Stimulated activated CD8-positive, alpha-beta memory T cell treated with anti-CD3 and anti-CD28 coated beads, Interleukin-7, amount 100 ng/mL, for 48 hours (primary cell): Measurements from ENCODE around the gene BROX.
"Not testable (repeated sequence)": the region's sequence is repeated elsewhere in the genome, so short reads cannot be mapped to it uniquely, and the experiment has no call there.

Source experiments
- DNase-seq, 2 donors: peaks; one replicate each; pipeline ENCODE4 v3.0.0-alpha.2; 2020; ENCODE audit warnings: low read depth in 1 of 2; ENCODE audit errors: extremely low read depth in 1 of 2

Gene BROX

DNA sequence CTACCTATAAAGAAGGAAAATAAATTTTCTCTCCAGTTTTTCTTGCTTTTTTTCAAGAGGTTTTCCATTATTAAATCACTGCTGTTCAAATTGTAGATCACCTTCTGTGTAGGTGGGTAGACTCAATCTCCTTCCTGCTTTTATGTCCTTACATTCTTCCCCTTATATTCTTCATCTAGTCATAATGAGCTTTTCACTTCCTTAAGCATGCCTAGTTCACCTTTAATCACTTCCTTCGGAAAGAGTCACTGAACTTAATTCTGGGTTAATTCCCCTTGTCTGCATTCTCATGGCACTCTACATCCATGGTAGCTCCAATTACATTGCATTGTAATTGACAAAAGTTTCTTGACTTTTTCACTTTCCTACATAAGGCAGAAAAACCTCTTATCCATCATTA, 18.5 kb downstream of the BROX start:
- no peak for DNase-seq

DNA sequence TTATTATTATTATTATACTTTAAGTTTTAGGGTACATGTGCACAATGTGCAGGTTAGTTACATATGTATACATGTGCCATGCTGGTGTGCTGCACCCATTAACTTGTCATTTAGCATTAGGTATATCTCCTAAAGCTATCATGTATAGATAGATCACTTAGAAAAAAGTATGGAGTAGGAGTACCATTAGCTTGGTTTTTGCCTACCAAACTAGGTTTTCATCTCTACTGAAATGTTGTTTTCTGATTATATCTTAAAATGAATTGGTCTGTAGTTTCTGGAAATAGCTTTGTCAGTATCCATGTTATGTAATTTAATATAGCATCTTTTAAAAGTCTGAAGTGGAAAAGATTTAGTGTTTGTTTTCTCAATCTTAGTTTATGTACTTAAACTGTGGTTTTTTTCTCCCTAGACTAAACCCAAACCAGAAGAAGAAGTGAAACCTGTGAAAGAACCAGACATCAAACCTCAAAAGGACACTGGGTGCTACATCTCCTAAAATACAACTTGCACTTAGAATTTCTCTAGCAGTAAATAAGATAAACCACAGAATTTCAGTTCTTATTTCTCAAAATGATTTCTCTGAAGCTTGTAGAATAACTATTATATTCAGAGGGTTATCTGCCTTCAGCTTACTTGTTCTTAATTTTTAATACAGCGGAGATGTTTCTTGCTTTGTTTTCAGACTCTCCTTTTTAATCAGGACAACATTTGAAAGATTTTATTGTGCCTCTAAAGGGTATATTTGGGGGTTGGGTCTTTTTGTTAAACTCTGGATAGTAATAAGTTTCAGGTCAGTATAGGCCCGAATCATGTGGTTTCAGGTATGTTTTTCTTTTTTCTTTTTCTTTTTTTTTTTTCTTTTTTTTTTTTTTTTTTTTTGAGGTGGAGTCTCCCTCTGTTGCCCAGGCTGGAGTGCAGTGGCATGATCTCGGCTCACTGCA, 20.1 kb downstream of the BROX start:
- DNase-seq: no peak

GRCh38 chr1:222734740-222735139, 22.4 kb downstream of the BROX start:
- no peak for DNase-seq

DNA sequence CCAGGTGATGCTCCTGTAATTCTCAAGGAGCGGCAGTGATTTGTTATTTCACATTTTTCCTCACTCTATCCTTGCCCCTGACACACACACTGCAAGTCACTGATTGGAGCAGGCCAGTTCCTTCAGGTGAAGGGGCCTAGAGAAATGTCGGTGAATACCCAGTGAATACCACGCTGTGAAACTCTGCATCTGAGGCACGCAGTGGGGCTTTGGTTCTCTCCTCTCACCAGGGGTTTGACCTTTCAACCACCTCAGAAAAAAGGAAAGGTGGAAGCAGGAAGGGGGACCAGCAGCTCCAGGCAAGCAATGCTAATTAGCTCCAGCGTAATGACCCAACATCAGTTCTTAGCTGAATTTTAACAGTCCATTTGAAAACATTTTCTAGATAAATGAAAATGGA, 24.1 kb downstream of the BROX start:
- DNase-seq: no peak

DNA sequence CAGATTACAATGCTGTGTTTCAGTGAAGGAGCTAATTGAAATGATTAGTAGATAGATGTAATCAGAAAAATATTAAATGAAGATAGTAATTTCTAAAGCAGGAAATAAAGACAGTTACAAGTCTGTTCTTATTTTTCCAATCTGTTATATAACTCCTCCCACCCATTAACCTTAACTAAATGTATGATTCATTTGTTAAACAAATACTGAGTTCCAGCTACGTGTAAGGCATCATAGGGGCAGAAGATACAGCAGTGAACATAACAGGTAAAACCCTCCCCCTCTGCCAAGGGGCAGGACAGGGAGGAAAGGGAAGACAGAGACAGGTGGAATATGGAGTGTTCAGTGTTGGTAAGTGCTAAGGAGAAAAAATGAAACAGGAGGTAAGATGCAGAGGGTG, 24.6 kb downstream of the BROX start, which contains the start of gene FAM177B:
Gene FAM177B, plus strand, starts transcription at position 231 of the 400 bp plus-strand sequence. CDS start 9,344 bp downstream, outside the sequence.
- no peak for DNase-seq

DNA sequence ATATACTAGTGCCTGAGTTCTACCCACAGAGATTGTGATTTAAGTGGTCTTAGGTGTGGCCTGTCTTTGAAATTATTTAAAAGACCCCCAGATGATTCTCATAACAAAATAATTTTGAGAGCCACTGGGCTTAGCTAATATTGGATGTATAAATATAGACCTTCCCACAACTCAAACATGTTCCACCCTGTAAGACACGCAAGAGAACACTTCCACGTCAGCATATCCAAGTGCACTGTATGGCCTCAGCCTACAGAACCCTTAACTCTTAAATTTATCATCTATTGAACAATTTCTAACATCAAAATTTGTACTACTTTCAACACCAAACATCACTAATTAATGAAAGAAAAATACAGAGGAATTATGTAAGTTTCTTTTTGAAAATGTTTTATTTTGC, 27.1 kb downstream of the BROX start:
- no peak for DNase-seq

DNA sequence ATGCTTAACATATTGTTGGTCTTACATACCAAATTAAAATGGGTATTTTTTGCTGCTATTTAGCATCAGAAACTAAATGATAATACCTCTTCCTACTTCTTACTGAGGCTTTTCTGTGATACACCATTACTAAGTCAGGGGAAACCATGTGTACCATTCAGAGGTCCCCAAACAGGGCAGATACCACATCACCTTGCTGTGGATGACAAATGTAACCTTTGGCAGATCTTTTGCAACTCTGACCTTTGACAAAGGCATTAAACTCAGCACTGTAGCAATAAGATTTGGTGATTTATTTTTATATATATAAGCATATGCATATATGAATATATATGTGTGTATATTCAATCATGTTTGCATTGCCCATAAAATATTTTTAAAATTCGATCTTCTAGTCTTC, 27.6 kb downstream of the BROX start:
- DNase-seq: no peak

GRCh38 chr1:222741630-222742457, 29.5 kb downstream of the BROX start:
- DNase-seq: not testable (repeated sequence)

DNA sequence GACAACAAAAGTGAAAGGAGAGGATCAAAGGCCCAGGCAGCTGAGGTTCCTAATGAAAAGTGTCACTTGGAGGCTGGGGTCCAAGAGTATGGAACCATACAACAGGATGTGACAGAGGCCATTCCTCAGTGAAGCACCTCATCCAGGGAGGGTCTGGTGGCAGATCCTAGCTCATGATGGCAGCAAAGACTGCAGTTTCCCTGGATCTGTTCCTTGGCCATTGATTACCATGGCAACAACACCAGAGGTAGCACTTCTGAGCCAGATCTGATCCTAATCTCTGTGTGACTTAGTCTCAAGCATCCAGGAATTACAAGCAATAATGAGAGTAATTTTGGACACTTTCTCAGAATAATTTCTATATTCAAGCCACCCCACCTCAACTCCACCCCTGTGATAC, 37.6 kb downstream of the BROX start:
- no peak for DNase-seq

DNA sequence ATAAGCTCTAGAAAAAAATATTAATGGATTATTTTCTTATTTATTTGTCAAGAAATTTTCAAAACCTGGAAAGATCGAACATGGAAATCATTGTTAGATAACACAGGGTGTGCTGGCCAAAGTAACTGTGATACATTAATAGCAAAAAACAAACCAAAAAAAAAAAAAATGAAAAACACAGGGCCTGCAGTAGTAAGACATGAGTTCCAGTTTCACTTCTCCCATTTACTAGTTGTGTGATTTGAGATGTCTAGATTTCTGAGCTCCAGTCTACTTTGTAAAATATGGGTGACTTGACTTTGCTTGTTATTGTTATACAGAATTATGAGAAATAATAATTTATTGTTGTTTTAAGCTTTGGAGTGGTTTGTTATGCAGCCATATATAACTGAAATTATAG, 38.3 kb downstream of the BROX start:
- no peak for DNase-seq

GRCh38 chr1:222751255-222751654, 38.9 kb downstream of the BROX start:
- no peak for DNase-seq

- DNase-seq: no peak
Observed at GRCh38 chr1:222754366-222755139, 42.2 kb downstream of the BROX start.

GRCh38 chr1:222757646-222758268, 45.4 kb downstream of the BROX start:
- DNase-seq: no peak

DNA sequence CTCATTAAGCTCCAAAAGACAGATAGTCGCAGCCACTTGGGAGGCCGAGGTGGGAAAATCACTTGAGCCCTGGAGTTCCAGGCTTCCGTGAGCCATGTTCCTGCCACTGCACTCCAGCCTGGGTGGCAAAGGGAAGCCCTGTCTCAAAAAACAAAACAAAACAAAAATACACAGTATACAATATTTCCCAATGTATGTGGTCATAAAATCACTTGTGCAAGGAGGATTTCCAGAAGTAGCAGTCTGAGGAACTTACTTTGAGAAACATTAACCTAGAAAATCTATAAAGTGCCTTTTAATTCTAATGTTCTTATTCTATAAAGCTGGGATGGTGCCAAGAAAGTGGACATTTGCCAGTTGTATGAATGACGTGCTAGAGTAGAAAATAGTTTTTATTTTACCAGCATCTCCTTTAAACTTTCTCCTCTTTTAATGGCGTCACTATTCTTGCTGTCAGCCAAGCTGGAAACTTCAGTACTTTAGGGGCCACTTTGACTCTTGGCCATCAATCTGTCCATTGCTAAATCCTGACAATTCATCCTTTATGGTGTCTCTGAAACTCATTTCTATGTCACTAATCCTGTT, 47.2 kb downstream of the BROX start:
- no peak for DNase-seq

- no peak for DNase-seq
Observed at GRCh38 chr1:222761083-222761482, 48.7 kb downstream of the BROX start.

DNA sequence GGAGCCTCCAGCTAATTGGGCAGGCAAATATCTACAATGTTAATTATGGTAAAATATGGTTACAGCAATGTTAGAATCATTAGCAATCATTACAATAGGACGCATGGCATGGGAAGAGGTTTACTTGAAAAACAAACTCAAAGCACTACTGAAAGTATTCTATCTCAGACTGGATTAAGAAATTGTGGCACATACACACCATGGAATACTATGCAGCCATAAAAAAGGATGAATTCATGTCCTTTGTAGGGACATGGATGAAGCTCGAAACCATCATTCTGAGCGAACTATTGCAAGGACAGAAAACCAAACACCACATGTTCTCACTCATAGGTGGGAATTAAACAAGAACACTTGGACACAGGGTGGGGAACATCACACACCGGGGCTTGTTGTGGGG, 49.8 kb downstream of the BROX start:
- DNase-seq: not testable (repeated sequence)

DNA sequence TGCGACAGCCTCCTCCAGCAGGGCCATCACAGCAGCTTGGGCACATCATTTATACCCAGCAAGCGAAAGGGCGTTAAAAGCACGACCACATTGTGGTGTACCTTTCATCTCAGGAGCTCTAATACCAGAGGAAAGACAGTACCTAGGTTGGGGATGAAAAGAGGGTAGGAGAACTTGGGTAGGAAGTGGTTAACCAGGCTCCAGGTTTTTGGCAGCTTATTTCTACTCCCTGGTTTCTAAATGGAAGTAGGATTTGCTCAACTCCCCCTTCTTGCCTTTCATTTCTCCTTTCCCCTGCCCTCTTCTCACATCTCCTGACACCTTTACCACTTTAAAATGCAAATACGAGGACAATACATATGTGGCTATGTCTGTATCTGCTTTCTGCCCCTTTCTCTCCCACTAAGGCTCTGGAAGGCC, 54.8 kb downstream of the BROX start:
- no peak for DNase-seq

DNA sequence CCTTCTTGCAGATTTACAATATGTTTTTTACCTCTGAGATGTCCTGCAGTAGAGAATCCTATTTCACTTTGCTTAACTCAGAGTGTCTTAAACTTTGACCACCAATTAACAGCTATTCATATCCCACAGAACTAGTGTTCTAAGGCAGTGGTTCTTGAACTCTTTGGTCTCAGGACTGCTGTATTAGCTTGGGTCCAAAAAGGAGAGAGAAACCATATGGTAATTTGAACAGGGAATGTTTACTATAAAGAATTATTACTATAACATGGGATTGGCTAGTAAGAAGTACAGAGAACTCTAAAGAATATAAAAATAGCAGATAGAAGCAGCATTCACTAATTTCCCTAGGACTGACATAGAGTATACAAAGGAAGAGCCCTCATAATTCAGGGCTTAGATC, 56.2 kb downstream of the BROX start:
- DNase-seq: no peak

DNA sequence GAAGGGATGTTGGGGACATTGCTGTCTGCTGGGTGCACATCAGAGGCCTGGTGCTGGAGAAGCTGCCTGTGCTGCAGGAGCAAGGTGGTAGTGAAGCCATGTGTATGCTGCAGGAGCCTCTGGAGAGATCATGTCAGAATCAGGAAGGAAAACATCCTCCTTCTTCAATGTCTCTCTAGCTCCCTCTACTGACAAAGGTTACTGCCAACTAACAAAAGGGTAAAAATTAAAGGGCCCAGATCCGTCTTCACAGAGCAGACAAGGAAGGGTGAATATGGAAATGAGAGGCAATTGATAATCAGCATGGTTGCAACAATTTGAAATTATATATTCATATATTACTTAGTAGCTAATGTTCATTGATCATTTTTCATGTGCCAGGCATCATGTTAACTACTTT, 56.8 kb downstream of the BROX start:
- no peak for DNase-seq

GRCh38 chr1:222769971-222770620, 57.7 kb downstream of the BROX start:
- no peak for DNase-seq
